Measurements from ENCODE around the gene MNT.

Gene MNT

GRCh38 chr17:2393174-2393953 lies 7.5 kb downstream of the MNT start:
- DNase-seq (ENCODE audit: low read depth, low spot score), result peak; percentile 93
- TF ChIP-seq, protein P1, sequence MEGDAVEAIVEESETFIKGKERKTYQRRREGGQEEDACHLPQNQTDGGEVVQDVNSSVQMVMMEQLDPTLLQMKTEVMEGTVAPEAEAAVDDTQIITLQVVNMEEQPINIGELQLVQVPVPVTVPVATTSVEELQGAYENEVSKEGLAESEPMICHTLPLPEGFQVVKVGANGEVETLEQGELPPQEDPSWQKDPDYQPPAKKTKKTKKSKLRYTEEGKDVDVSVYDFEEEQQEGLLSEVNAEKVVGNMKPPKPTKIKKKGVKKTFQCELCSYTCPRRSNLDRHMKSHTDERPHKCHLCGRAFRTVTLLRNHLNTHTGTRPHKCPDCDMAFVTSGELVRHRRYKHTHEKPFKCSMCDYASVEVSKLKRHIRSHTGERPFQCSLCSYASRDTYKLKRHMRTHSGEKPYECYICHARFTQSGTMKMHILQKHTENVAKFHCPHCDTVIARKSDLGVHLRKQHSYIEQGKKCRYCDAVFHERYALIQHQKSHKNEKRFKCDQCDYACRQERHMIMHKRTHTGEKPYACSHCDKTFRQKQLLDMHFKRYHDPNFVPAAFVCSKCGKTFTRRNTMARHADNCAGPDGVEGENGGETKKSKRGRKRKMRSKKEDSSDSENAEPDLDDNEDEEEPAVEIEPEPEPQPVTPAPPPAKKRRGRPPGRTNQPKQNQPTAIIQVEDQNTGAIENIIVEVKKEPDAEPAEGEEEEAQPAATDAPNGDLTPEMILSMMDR (IDR thresholded peaks at IDR 0.05; ENCODE audit: low read depth, low read length), result no peak
- in situ Hi-C loops (cut with HindIII; ENCODE audit: low sequenced_read_pairs), result no loop called here
- H3K4me3 ChIP-seq (ENCODE audit: low read depth, low read length), result peak overlapping the region; percentile 49

- in situ Hi-C loops (cut with HindIII; ENCODE audit: low sequenced_read_pairs), result no loop called here
- TF ChIP-seq, protein P1 (IDR thresholded peaks at IDR 0.05; ENCODE audit: low read depth, low read length), result no peak
Measured at GRCh38 chr17:2392252-2393173, 8.3 kb downstream of the MNT start.

DNA sequence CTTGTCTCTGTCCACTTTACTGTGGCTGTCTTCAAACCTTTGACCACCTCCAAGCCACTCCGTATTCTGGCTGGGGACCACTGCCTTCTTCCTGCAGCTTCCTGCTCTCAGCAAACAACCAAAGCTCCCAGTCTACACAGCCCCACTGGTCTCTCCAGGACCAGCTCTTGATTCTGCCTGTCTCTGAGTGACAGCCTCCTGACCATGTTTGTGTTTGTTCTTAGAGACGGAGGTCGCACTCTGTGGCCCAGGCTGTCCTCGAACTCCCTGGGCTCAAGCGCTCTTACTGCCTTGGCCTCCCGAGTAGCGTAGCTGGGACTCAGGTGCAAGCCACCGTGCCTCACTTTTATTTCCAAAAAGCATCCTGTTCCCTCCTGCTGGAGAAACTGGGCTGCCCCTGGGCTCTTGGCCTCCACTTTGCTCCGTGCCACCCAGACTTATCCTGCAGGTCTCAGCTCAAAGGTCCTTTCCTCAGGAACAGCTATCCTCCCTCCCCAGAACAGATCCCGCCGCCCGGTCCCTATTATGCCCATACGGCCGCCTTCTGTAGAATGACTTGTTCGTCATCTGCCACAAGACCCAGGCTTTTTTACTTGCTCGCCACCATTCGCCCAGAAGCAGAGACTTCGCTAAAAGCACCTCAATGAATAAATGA lies 9.1 kb downstream of the MNT start:
- H3K4me3 ChIP-seq (ENCODE audit: low read depth, low read length), result peak overlapping the region; percentile 36

More at GRCh38 chr17:2392252-2393173, 8.3 kb downstream of the MNT start:
- H3K4me3 ChIP-seq (ENCODE audit: low read depth, low read length), result peak overlapping the region; percentile 49
- DNase-seq (ENCODE audit: low read depth, low spot score), result peak; percentile 95

DNA sequence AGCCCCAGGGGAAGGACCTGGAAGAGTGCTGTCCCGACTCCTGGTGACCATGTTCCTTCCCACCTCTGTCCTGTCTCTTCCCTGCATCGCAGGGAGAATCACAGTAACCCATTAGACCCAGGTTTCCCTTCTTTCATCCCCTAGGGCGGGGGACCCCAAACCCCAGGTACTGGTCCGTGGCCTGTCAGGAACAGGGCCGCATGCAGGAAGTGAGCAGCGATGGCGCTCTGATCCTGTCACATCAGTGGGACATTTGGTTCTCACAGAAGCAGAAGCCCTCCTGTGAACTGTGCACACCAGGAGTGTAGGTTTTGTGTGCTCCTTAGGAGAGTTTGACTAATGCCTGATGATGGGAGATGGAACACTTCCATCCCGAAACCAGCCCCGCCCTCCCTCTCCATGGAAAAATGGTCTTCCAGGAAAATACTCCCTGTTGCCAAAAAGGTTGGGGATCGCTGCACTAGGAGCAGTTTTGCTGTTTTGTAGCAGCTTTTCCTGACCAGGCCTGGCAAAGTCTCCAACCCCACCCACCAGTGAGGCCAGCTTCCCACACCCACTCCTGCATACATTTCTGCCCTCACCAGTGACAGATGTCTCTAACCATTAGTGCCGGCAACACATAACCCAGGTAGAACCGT lies 10.5 kb downstream of the MNT start:
- TF ChIP-seq, protein P1 (IDR thresholded peaks at IDR 0.05; ENCODE audit: low read depth, low read length), result no peak
- H3K4me3 ChIP-seq (ENCODE audit: low read depth, low read length), result no peak overlapping the region
- in situ Hi-C loops (cut with HindIII; ENCODE audit: low sequenced_read_pairs), result no loop called here

More for the DNA sequence above, 9.1 kb downstream of the MNT start:
- DNase-seq (ENCODE audit: low read depth, low spot score), result no peak
- in situ Hi-C loops (cut with HindIII; ENCODE audit: low sequenced_read_pairs), result no loop called here
- TF ChIP-seq, protein P1 (IDR thresholded peaks at IDR 0.05; ENCODE audit: low read depth, low read length), result no peak

GRCh38 chr17:2388683-2389055 lies 12.2 kb downstream of the MNT start:
- TF ChIP-seq, protein P1 (IDR thresholded peaks at IDR 0.05; ENCODE audit: low read depth, low read length), result no peak
- DNase-seq (ENCODE audit: low read depth, low spot score), result no peak
- no peak overlapping the region for H3K4me3 ChIP-seq (ENCODE audit: low read depth, low read length)
- in situ Hi-C loops (cut with HindIII; ENCODE audit: low sequenced_read_pairs), result no loop called here

More for the DNA sequence above, 10.5 kb downstream of the MNT start:
- DNase-seq (ENCODE audit: low read depth, low spot score), result no peak
